NCI-H526 (cell line): ENCODE data around the gene ODF2L.
"Not testable (repeated sequence)": the region's sequence is repeated elsewhere in the genome, so short reads cannot be mapped to it uniquely, and the experiment has no call there.

Source experiments
- DNase-seq, 2 experiments: peaks; one replicate each; lab custom pipeline; 2025; lab: John Stamatoyannopoulos, UW

The ODF2L gene

DNA sequence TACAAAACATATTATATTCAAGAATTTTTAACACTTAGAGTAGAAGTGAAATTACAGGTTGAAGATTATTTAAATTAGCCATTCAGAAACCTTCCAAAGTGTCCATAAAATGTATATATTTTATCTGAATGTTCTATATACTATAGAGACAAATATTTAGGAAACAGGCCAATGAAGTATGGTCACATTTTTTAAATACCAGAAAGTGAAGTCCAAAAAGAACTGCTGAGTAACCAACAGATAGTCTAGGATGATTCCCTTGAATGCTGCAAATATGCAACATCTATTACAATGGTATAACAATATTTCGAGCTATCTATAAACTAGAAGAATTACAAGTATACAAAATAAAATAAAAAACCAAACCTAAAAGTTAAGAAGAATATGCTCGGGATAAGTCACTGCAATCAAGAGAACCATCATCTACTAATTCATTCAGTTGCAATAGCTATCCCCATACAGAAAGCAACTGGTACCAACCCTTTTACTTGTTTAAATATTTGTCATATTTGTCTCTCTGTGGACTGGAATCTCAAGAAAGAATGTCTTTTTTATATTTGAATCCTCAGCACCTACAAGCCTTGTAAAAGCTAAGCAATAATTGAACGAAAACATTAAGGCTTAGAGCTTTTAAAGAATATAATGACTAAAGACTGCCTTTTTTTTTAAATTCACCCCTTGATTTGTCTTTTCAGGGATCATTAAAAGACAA is 8.1 kb downstream of the ODF2L start:
- DNase-seq: no peak

DNA sequence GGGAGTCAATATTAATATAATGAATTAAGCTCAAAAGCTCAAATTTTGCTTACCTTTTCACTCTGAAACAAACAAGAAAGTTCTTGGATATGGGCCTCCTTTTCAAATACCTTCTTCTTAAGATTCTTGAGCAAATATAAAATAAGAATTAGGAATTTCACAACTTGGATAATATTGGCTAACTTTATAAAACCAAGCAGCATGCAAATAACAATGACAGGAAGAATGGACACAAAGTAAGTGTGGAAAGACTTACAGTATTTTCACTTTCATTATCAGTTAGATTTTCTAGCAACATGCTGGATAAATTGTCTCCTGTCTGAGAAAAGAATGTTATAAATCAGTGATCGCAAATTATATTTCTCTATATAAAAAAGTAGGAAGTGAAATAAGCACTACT is 13.2 kb downstream of the ODF2L start:
- DNase-seq: no peak

DNA sequence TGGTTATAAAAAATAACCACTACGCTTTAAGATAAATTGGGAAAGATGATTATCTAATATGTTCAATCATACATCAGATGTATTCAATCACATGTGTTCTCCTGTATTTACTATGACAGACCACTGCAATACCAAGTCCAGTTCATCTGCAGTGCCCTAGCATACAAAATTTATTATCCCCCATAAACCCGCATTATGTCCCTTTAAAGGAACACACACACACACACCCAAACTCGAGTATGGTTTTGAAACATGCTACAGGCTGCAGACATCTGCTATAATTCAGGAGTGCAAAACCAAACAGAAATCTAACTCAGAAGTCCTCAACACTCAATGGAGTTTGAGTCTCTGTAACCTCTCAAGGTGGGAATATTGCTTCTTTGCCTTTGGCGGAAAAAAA is 14.9 kb downstream of the ODF2L start:
- DNase-seq: no peak

GRCh38 chr1:86380257-86380861 is 15.8 kb downstream of the ODF2L start:
- peak; percentile 36 to 61 for DNase-seq

DNA sequence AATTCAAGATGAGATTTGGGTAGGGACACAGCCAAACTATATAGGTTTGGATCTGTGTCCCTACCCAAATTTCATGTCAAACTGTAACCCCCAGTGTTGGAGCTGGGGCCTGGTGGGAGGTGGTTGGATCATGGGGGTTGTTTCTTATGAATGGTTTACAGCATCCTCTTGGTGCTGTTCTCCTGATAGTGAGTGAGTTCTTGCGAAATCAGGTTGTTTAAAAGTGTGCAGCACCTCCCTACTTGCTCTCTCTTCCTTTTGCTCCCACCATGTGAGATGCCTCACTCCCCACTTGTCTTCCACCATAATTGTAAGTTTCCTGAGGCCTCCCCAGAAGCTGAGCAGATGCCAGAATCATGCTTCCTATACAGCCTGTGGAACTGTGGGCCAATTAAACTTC is 17.3 kb downstream of the ODF2L start:
- DNase-seq: no peak

DNA sequence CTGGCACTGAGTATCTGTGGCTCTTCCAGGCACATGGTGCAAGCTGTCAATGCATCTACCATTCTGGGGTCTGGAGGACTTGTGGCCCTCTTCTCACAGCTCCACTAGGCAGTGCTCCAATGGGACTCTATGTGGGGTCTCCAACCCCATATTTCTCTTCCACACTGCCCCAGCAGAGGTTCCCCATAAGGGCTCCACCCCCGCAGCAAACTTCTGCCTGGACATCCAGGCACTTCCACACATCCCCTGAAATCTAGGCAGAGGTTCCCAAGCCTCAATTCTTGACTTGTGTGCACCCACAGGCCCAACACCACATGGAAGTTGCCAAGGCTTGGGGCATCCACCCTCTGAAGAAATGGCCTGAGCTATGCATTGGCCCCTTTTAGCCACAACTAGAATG is 18.8 kb downstream of the ODF2L start:
- DNase-seq: no peak

GRCh38 chr1:86375688-86376087 is 20.4 kb downstream of the ODF2L start:
- DNase-seq: no peak

DNA sequence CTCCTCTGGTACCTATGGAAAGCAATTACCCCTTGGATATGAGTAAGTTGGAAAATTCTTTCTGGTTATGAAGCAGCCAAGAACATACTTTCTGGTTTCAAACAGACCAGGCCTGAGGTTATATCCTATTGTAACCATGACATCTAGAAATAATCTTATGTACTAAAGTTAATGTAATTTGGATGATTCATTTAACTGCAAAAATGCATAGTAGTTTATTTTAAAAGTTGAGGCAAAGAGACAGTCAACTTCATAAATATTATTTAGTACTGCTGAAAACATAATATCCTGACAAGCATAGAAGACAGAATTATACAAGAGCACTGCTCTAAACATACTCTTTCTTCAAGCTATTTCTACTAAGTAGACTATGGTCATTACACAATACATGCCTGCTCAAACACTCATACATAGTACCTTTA is 25.5 kb downstream of the ODF2L start:
- DNase-seq: no peak

GRCh38 chr1:86365896-86366295 is 30.2 kb downstream of the ODF2L start:
- DNase-seq: no peak

DNA sequence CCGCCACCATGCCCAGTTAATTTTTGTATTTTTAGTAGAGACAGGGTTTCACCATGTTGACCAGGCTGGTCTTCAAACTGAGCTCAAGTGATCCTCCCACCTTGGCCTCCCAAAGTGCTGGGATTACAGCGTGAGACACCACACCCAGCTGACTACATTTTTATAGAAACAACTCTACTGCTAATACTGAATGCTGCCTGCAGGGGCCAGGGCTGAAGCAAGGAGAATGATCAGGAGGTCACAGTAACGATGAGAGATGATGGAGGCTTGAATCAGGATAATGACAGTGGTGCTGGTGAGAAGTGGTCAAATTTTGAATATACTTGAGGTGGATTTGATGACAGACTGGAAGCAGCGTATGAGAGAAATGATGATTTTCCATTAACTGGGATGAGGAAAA is 33.3 kb downstream of the ODF2L start:
- DNase-seq: no peak

GRCh38 chr1:86357796-86358195 is 38.3 kb downstream of the ODF2L start:
- no peak for DNase-seq

GRCh38 chr1:86356247-86356646 is 39.9 kb downstream of the ODF2L start:
- peak in 1 of 2 experiments; percentile 45 for DNase-seq

GRCh38 chr1:86352086-86352485 is 44.0 kb downstream of the ODF2L start:
- DNase-seq: no peak

- not testable (repeated sequence) for DNase-seq
These were observed 45.9 kb downstream of the ODF2L start for GRCh38 chr1:86350230-86350629.

GRCh38 chr1:86346388-86346787 is 49.7 kb downstream of the ODF2L start:
- DNase-seq: no peak

GRCh38 chr1:86345042-86345441 is 51.1 kb downstream of the ODF2L start:
- DNase-seq: no peak

DNA sequence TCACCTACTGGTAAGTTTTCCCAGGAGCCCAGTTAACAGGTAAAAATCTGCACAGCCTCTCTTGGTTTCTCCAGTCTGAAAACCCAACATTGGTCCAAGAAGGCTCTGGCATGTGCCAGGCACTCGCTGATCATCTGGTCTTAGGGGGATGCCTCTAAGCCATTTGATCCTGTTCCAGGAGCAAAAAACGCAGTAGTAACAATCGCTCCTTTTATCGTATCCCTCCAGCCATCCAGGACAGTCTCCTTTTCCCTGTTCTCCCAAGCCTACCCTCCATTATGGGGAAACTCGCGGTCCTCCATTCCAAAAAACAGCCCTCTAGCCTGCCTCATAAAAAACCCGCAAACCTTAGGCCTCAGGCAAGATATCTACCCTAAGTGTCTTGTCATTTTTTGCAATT is 56.2 kb downstream of the ODF2L start:
- no peak for DNase-seq

GRCh38 chr1:86339014-86339812 is 56.9 kb downstream of the ODF2L start:
- no peak for DNase-seq

GRCh38 chr1:86335916-86336315 is 60.2 kb downstream of the ODF2L start:
- peak in 1 of 2 experiments; percentile 3 for DNase-seq

GRCh38 chr1:86325264-86325663 is 70.9 kb downstream of the ODF2L start:
- DNase-seq: no peak

GRCh38 chr1:86324130-86324822 is 71.8 kb downstream of the ODF2L start:
- no peak for DNase-seq

GRCh38 chr1:86322241-86322640 is 73.9 kb downstream of the ODF2L start:
- no peak for DNase-seq
